HEK293T (cell line): ENCODE measurements around the gene SOS2.

Experiments
- ARNT ChIP-seq: fragments of 450-650 bp; IDR thresholded peaks from 2 replicates; pipeline ENCODE4 v1.6.1; 2017; ENCODE audit warnings: mild to moderate bottlenecking
- CTBP1 ChIP-seq: fragments of 450-650 bp; IDR thresholded peaks from 2 replicates; pipeline ENCODE4 v1.6.1; 2016; ENCODE audit warnings: borderline replicate concordance
- ELF4 ChIP-seq: fragments of 450-650 bp; IDR thresholded peaks from 2 replicates; pipeline ENCODE4 v1.6.1; 2017; ENCODE audit warnings: antibody characterized with exemption
- FOXA1 ChIP-seq: fragments of 450-650 bp; IDR thresholded peaks from 2 replicates; pipeline ENCODE4 v1.6.1; 2016; ENCODE audit warnings: mild to moderate bottlenecking
- FOXK2 ChIP-seq: fragments of 450-650 bp; IDR thresholded peaks from 2 replicates; pipeline ENCODE4 v1.6.1; 2016; ENCODE audit warnings: mild to moderate bottlenecking
- HDGF ChIP-seq: fragments of 450-650 bp; IDR thresholded peaks from 2 replicates; pipeline ENCODE4 v1.6.1; 2017; ENCODE audit warnings: antibody characterized with exemption, borderline replicate concordance
- LEF1 ChIP-seq: fragments of 450-650 bp; IDR thresholded peaks from 2 replicates; pipeline ENCODE4 v1.6.1; 2017; ENCODE audit warnings: mild to moderate bottlenecking, borderline replicate concordance
- NFRKB ChIP-seq: fragments of 450-650 bp; IDR thresholded peaks from 2 replicates; pipeline ENCODE4 v1.6.1; 2016; ENCODE audit warnings: mild to moderate bottlenecking, moderate library complexity
- SP1 ChIP-seq: fragments of 450-650 bp; IDR thresholded peaks from 2 replicates; pipeline ENCODE4 v1.6.1; 2017
- TARDBP ChIP-seq: fragments of 450-650 bp; IDR thresholded peaks from 2 replicates; pipeline ENCODE4 v1.6.1; 2016
- ZNF384 ChIP-seq: fragments of 450-650 bp; IDR thresholded peaks from 2 replicates; pipeline ENCODE4 v1.6.1; 2016
- TF ChIP-seq, protein P1 (sequence below): fragments of 450-650 bp; IDR thresholded peaks from 2 replicates; pipeline ENCODE4 v1.6.1; 2016

GRCh38 chr14:50100805-50101204 lies 130.6 kb downstream of the SOS2 start:
- TF ChIP-seq SP1 (no peak), FOXA1 (no peak), NFRKB (no peak), ELF4 (no peak), TARDBP (no peak), CTBP1 (no peak), FOXK2 (no peak), HDGF (no peak), ZNF384 (no peak), ARNT (no peak), LEF1 (no peak)
- TF ChIP-seq, protein P1, sequence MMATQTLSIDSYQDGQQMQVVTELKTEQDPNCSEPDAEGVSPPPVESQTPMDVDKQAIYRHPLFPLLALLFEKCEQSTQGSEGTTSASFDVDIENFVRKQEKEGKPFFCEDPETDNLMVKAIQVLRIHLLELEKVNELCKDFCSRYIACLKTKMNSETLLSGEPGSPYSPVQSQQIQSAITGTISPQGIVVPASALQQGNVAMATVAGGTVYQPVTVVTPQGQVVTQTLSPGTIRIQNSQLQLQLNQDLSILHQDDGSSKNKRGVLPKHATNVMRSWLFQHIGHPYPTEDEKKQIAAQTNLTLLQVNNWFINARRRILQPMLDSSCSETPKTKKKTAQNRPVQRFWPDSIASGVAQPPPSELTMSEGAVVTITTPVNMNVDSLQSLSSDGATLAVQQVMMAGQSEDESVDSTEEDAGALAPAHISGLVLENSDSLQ: no peak
